ENCODE data around the gene CITED2. TPM values are rescaled to one million over a fixed set of nuclear protein-coding genes. Genes with fewer than 3 reads are reported as not detected.

The CITED2 gene
- total RNA-seq, 1 donor from 2014 or later, result 222 TPM

GRCh38 chr6:139323511-139324300 lies 50.7 kb downstream of the CITED2 start:
- peak; percentile 45 for DNase-seq (ENCODE audit: low spot score)
- Mint-ChIP-seq H3K4me1 (peaks cover 8% of the 10 kb centered on the region), H3K9me3 (peaks cover 2% of the 10 kb centered on the region), H3K36me3 (peaks cover 2% of the 10 kb centered on the region), H3K4me3 (no peak overlapping the region), H3K27me3 (ENCODE audit: insufficient read depth, low read depth) (peaks cover 2% of the 10 kb centered on the region), H3K27ac (peak overlapping the region; percentile 40)
- no peaks in the 10 kb centered on the region for H3F3A ChIP-seq (ENCODE audit: low read depth)
- H3K9me3 ChIP-seq (ENCODE audit: low read depth), result no peaks in the 10 kb centered on the region
- H4K20me1 ChIP-seq (ENCODE audit: low read depth), result no peaks in the 10 kb centered on the region
- no peaks in the 10 kb centered on the region for H3K79me2 ChIP-seq (ENCODE audit: low read depth)
- no peak for TF ChIP-seq EZH2phosphoT487 (IDR thresholded peaks at IDR 0.05)
- no peak for TF ChIP-seq EZH2 (IDR thresholded peaks at IDR 0.05)
- no peak overlapping the region for H3K4me3 ChIP-seq
- no peaks in the 10 kb centered on the region for H3K36me3 ChIP-seq
- H3K4me1 ChIP-seq, result peaks cover 6% of the 10 kb centered on the region
- H3K4me2 ChIP-seq, result peak overlapping the region; percentile 18
- peak overlapping the region; percentile 55 for H2AFZ ChIP-seq (replicated peaks)
- no peak overlapping the region for H3K27ac ChIP-seq
- H3K9ac ChIP-seq, result no peak overlapping the region
- no peaks in the 10 kb centered on the region for H3K27me3 ChIP-seq

Other genes with a start within 250 kb of the CITED2 start
- 10.3 and 12.7 TPM in 2 replicates for gene HECA, start 239.6 kb downstream of the CITED2 start, total RNA-seq (ENCODE audit: low replicate concordance)
- gene TXLNB, start 82.7 kb downstream of the CITED2 start, total RNA-seq (ENCODE audit: low replicate concordance), result 0.06 TPM in 2 replicates

Data from neural progenitor cell (in vitro differentiated cells).